Naive thymus-derived CD4-positive, alpha-beta T cell (primary cell): ENCODE measurements around the gene DUSP7. TPM values are rescaled to one million over a fixed set of nuclear protein-coding genes. Genes with fewer than 3 reads are reported as not detected.

Experiments
- ATAC-seq: fragments of 150-1000 bp; cut with Tn5 transposase; 2 replicates; pipeline ENCODE4 v1.10.0; 2021; ENCODE audit warnings: mild to moderate bottlenecking, moderate library complexity
- CTCF ChIA-PET: fragments of 350-600 bp; sonication (Branson Sonifier 250); formaldehyde crosslinking; loops from one replicate; lab custom pipeline; 2021; ENCODE audit warnings: antibody characterized with exemption; lab: Charles Lee
- POLR2A ChIA-PET: fragments of 350-600 bp; sonication (Branson Sonifier 250); formaldehyde crosslinking; loops from one replicate; lab custom pipeline; 2021; ENCODE audit warnings: antibody characterized with exemption, inconsistent platforms; lab: Charles Lee
- DNase-seq, 9 donors: peaks; one replicate each; pipeline versions ENCODE4 v3.0.0 to v3.0.0-alpha.2; 2020 to 2022; ENCODE audit warnings: mixed read lengths in 1 of 9
- H3K27ac ChIP-seq: one replicate; pipeline ENCODE4 v1.7.0; 2013; ENCODE audit warnings: mild to moderate bottlenecking, low read depth, low read length, moderate library complexity
- H3K27me3 ChIP-seq, 2 donors: one replicate each; pipeline ENCODE4 v1.7.0; 2013; ENCODE audit warnings: low read length in 2 of 2, mild to moderate bottlenecking in 2 of 2, moderate library complexity in 2 of 2; ENCODE audit not compliant: control insufficient read depth in 2 of 2, insufficient read depth in 2 of 2
- H3K36me3 ChIP-seq, 3 experiments: 1 replicate in 2 of 3; 2 replicates in 1 of 3; pipeline ENCODE4 v1.7.0; 2013; ENCODE audit warnings: low read length in 3 of 3, mild to moderate bottlenecking in 3 of 3, moderate library complexity in 1 of 3; ENCODE audit not compliant: insufficient read depth in 3 of 3, control insufficient read depth in 2 of 3
- H3K4me1 ChIP-seq, 2 donors: one replicate each; pipeline ENCODE4 v1.7.0; 2013; ENCODE audit warnings: low read length in 2 of 2, mild to moderate bottlenecking in 2 of 2, moderate library complexity in 1 of 2; ENCODE audit not compliant: control insufficient read depth in 2 of 2, insufficient read depth in 2 of 2
- H3K4me3 ChIP-seq: 2 replicates; pipeline ENCODE4 v1.7.0; 2013; ENCODE audit warnings: mild to moderate bottlenecking, low read length
- H3K9me3 ChIP-seq, 3 experiments: 1 replicate in 2 of 3; 2 replicates in 1 of 3; pipeline ENCODE4 v1.7.0; 2013; ENCODE audit warnings: low read length in 3 of 3; ENCODE audit not compliant: control insufficient read depth in 2 of 3
- H3K27ac Mint-ChIP-seq, 9 donors: one replicate each; pipeline ENCODE4 v1.8.0; 2020 to 2022; ENCODE audit warnings: mixed read lengths in 9 of 9, mild to moderate bottlenecking in 8 of 9, moderate library complexity in 5 of 9, inconsistent platforms in 2 of 9
- H3K27me3 Mint-ChIP-seq, 5 donors: one replicate each; pipeline ENCODE4 v1.8.0; 2021 to 2022; ENCODE audit warnings: mixed read lengths in 5 of 5, mild to moderate bottlenecking in 1 of 5
- H3K36me3 Mint-ChIP-seq, 5 donors: one replicate each; pipeline ENCODE4 v1.8.0; 2020 to 2022; ENCODE audit warnings: mixed read lengths in 5 of 5, mild to moderate bottlenecking in 3 of 5, inconsistent platforms in 1 of 5
- H3K4me1 Mint-ChIP-seq, 7 donors: one replicate each; pipeline ENCODE4 v1.8.0; 2020 to 2022; ENCODE audit warnings: mixed read lengths in 7 of 7, mild to moderate bottlenecking in 3 of 7, inconsistent platforms in 1 of 7
- H3K4me3 Mint-ChIP-seq, 10 donors: one replicate each; pipeline ENCODE4 v1.8.0; 2020 to 2022; ENCODE audit warnings: mild to moderate bottlenecking in 10 of 10, mixed read lengths in 10 of 10, moderate library complexity in 6 of 10, inconsistent platforms in 2 of 10
- H3K9me3 Mint-ChIP-seq, 11 donors: one replicate each; pipeline ENCODE4 v1.8.0; 2020 to 2022; ENCODE audit warnings: mixed read lengths in 11 of 11, mild to moderate bottlenecking in 4 of 11, inconsistent platforms in 1 of 11, moderate library complexity in 1 of 11
- intact Hi-C, 2 donors: fragments of 100-400 bp; cut with micrococcal nuclease; formaldehyde crosslinking; loops; one replicate each; pipeline ENCODE4 v1.15.1; 2023
- polyA plus RNA-seq, 2 donors: library from polyadenylated mRNA; unstranded; fragments of 300-500 nt; fragmentation: Illumina TruSeq; gene quantifications; one replicate each; pipeline ENCODE4 v1.2.3, GENCODE V29; 2021
- total RNA-seq, 6 experiments: library from RNA in 5 of 6; stranded (reverse) in 5 of 6; gene quantifications; 1 replicate in 5 of 6; 2 replicates in 1 of 6; pipeline ENCODE4 v1.2.3 and lab custom pipeline; 2021 to 2026

Gene DUSP7
- total and polyA plus RNA-seq, 7 experiments from 2014 or later: 4.9 to 41.5 (median 18.1) TPM

DNA sequence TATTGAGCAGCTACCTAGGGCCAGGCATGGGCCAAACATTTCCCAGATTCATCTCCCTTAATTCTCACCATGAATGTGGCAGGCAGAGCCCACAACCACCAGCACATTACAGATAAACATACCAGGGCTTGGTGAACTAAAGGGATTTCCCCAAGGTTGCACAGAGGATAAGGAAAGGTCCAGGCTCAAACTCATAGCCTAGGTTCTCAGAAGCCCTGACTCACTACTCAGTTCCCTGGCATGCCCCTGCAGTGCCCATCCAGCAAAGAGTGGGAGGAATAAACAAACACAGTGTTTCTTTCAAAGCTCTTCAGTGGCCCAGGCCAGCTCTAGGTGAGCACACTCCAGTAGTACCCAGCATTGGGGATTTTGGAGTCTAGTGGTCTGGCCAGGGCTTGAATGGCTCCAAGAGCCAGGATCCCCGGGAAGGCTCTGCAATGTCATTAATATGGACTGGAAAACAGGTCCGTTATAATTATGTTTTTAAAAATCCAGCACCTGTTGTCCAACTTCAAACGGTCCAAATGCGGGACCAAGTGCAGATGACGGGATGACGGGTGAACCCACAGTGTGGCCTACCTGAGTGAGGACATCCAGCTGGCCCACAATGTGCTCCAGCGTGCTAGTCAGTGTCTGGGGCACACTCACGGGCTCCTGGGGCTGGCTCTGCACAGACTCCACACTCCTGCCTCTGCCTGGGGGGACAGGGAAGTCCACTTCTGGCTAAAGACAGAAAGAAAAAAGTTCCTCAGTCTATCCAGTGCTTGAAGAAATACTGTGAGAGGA lies 39.8 kb upstream of the DUSP7 start:
- Histone ChIP-seq H3K4me1 (no peaks in the 10 kb centered on the region), H3K9me3 (no peaks in the 10 kb centered on the region), H3K27me3 (no peaks in the 10 kb centered on the region), H3K4me3 (no peak overlapping the region), H3K36me3 (no peaks in the 10 kb centered on the region), H3K27ac (no peak overlapping the region)
- ChIA-PET CTCF (no interaction called here), POLR2A (no interaction called here)
- peaks cover 0 to 6% (median 0%) of the 10 kb centered on the region in 7 donors for H3K4me1 Mint-ChIP-seq
- ATAC-seq (no peak), DNase-seq (no peak)
- H3K9me3 Mint-ChIP-seq: peaks cover 0 to 11% (median 4%) of the 10 kb centered on the region in 11 donors
- peak overlapping the region in 1 of 9 donors; percentile 7 for H3K27ac Mint-ChIP-seq
- intact Hi-C loops: no loop called here
- peaks cover 4 to 11% (median 5%) of the 10 kb centered on the region in 5 donors for H3K36me3 Mint-ChIP-seq
- H3K4me3 Mint-ChIP-seq: no peak overlapping the region
- H3K27me3 Mint-ChIP-seq: no peaks in the 10 kb centered on the region

DNA sequence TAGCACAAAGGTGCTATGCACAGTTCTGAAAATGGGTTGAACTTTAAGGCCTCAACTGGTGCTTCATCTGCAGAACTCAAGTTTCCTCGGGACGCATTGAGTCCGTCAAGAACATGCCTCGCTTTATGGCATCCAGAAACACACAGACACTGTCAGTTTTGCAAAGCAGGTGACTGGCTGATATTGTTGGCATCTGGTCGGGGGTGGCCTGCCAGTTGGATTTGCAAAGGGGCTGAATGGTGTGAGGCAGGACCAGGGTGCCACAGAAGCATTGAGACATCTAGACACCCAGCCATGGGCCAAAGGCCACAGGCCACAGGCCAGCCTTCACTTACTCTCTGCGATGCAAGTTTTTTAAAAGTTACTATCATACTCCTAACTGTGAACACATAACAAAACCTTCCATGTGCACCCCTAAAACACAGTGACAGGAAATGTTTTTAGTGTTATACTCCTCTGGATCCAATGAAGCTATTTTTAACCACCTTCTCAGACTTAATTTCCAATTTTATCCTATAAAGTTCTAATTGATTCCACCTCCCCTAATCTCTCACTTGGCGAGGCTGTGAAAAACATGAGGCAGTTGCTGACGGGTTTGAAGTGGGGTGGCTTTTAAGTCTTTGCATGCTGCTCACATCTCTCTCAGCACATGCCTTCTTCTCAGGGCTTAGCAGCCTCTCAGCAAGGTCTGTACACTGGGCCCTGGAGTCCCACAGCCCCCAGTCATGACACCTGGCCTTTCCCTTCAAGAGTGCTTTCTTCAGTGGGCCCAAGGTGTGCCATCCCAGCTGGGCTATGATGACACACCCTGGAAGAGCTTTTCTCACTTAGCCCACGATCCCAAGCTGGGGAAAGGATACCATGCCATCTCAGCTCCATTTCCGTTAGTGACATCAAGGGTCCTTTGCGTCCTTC lies 38.5 kb upstream of the DUSP7 start:
- intact Hi-C loops: no loop called here
- CTCF ChIA-PET: no interaction called here

DNA sequence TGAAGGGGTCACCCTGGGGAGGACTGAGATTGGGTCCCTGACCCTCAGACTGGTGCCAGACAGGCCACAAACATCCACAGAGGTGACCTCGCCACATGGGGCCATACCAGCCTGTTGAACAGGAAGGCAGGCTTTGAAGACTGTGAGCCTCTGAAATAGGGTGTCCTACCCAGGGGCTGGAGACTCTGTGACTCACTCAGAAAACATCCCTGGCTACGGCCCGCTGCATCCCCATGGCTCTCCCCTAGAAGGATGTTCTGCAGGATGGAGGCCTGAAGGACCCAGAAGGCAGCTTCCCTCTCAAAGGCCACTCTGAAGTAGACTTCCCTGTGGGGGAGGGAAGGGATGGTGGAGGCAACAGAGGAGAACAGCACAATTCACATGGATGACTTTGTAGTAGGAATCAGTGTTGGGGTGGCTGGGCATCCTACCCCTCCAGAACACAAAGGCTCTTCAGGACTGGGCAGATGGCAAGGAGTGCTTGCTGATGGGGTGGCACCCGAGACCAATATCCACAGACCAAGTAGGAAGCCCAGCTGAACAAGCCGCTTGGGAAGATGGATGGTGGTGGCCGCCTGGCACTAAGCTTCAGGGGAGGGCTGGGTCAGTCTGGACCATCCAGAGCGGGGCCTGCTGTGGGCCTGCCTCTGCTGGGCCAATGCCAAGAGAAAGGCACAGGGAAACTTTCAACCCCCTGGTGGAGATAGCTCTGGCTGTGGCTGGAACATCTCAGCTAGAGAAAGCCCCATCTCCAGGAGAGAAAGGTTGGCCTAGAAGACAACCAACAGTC lies 37.6 kb upstream of the DUSP7 start:
- Histone ChIP-seq H3K27me3 (no peaks in the 10 kb centered on the region), H3K4me3 (no peak overlapping the region), H3K9me3 (no peaks in the 10 kb centered on the region), H3K36me3 (no peaks in the 10 kb centered on the region), H3K4me1 (no peaks in the 10 kb centered on the region), H3K27ac (no peak overlapping the region)
- H3K36me3 Mint-ChIP-seq: no peaks in the 10 kb centered on the region
- intact Hi-C loops: no loop called here
- no peak overlapping the region for H3K4me3 Mint-ChIP-seq
- H3K9me3 Mint-ChIP-seq: no peaks in the 10 kb centered on the region
- no peaks in the 10 kb centered on the region for H3K27me3 Mint-ChIP-seq
- ChIA-PET POLR2A (no interaction called here), CTCF (no interaction called here)
- DNase-seq: no peak
- no peak for ATAC-seq
- H3K4me1 Mint-ChIP-seq: peaks cover 0 to 2% (median 0%) of the 10 kb centered on the region in 7 donors
- H3K27ac Mint-ChIP-seq: no peak overlapping the region

More for the DNA sequence above, 38.5 kb upstream of the DUSP7 start:
- Mint-ChIP-seq H3K27me3 (no peaks in the 10 kb centered on the region), H3K4me1 (peaks cover 0 to 2% (median 0%) of the 10 kb centered on the region in 7 donors), H3K4me3 (no peak overlapping the region), H3K9me3 (no peaks in the 10 kb centered on the region), H3K27ac (no peak overlapping the region), H3K36me3 (peaks cover 0 to under 1% (median 0%) of the 10 kb centered on the region in 5 donors)
- POLR2A ChIA-PET: no interaction called here
- Histone ChIP-seq H3K4me1 (no peaks in the 10 kb centered on the region), H3K27me3 (no peaks in the 10 kb centered on the region), H3K36me3 (no peaks in the 10 kb centered on the region), H3K9me3 (no peaks in the 10 kb centered on the region), H3K27ac (no peak overlapping the region), H3K4me3 (no peak overlapping the region)
- ATAC-seq (no peak), DNase-seq (no peak)

GRCh38 chr3:52092891-52093290 lies 36.5 kb upstream of the DUSP7 start:
- no peaks in the 10 kb centered on the region for H3K27me3 ChIP-seq
- ChIA-PET POLR2A (no interaction called here), CTCF (no interaction called here)
- Mint-ChIP-seq H3K4me3 (no peak overlapping the region), H3K9me3 (no peaks in the 10 kb centered on the region), H3K27me3 (no peaks in the 10 kb centered on the region), H3K4me1 (peaks cover 0 to 8% (median under 1%) of the 10 kb centered on the region in 7 donors), H3K27ac (no peak overlapping the region), H3K36me3 (no peaks in the 10 kb centered on the region)
- DNase-seq (no peak), ATAC-seq (no peak)
- no peak overlapping the region for H3K4me3 ChIP-seq
- no peak overlapping the region for H3K27ac ChIP-seq
- H3K36me3 ChIP-seq: no peaks in the 10 kb centered on the region
- H3K4me1 ChIP-seq: no peaks in the 10 kb centered on the region
- no peaks in the 10 kb centered on the region for H3K9me3 ChIP-seq
- intact Hi-C loops: no loop called here

DNA sequence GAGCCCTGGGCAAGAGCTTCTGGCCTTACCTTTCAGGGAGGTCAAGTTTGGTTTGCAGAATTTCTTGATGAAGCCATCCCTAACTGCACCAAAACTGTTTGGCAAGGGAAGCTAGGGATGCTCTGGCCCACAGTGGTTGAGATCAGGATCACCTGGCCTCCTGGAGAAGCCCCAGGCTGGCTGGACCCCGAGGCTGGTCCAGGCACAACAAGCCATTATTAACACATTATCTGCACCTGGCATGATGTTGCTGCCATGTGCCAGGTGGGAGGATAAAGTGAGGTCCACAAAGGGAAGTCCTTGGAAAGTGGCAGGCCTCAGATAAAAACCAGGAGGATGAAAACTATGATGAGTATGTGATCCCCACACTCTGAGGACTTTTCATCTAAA lies 35.9 kb upstream of the DUSP7 start:
- intact Hi-C loops: no loop called here

GRCh38 chr3:52091586-52092270 lies 35.4 kb upstream of the DUSP7 start:
- ChIA-PET POLR2A (interaction anchor here (1.1 kb wide), 1 partner anchor 9 kb away, joined by 3 read pairs; no protein-coding TSS in a partner anchor), CTCF (no interaction called here)

More for the DNA sequence above, 35.9 kb upstream of the DUSP7 start:
- Histone ChIP-seq H3K4me1 (no peaks in the 10 kb centered on the region), H3K27ac (no peak overlapping the region), H3K9me3 (no peaks in the 10 kb centered on the region), H3K27me3 (no peaks in the 10 kb centered on the region), H3K36me3 (no peaks in the 10 kb centered on the region), H3K4me3 (no peak overlapping the region)
- H3K27me3 Mint-ChIP-seq: no peaks in the 10 kb centered on the region
- peaks cover 4 to 14% (median 7%) of the 10 kb centered on the region in 7 donors for H3K4me1 Mint-ChIP-seq
- no peaks in the 10 kb centered on the region for H3K36me3 Mint-ChIP-seq
- DNase-seq: no peak
- CTCF ChIA-PET: no interaction called here
- ATAC-seq: no peak
- no peak overlapping the region for H3K27ac Mint-ChIP-seq
- H3K4me3 Mint-ChIP-seq: no peak overlapping the region
- no peaks in the 10 kb centered on the region for H3K9me3 Mint-ChIP-seq
- POLR2A ChIA-PET: interaction anchor here (1.1 kb wide), 1 partner anchor 10 kb away, joined by 3 read pairs; no protein-coding TSS in a partner anchor

More at GRCh38 chr3:52091586-52092270, 35.4 kb upstream of the DUSP7 start:
- Mint-ChIP-seq H3K9me3 (no peaks in the 10 kb centered on the region), H3K36me3 (no peaks in the 10 kb centered on the region), H3K27me3 (no peaks in the 10 kb centered on the region), H3K4me3 (no peak overlapping the region), H3K4me1 (peaks cover 10 to 19% (median 12%) of the 10 kb centered on the region in 7 donors), H3K27ac (peak overlapping the region in 1 of 9 donors; percentile 56)
- no peaks in the 10 kb centered on the region for H3K27me3 ChIP-seq
- H3K27ac ChIP-seq: no peak overlapping the region
- no peak for DNase-seq
- no peaks in the 10 kb centered on the region for H3K9me3 ChIP-seq
- no peaks in the 10 kb centered on the region for H3K36me3 ChIP-seq
- H3K4me1 ChIP-seq: peaks cover 0 to 4% of the 10 kb centered on the region in 2 donors
- intact Hi-C loops: no loop called here
- no peak for ATAC-seq
- no peak overlapping the region for H3K4me3 ChIP-seq
